T1000 (cell line): ENCODE measurements around the gene IDI1.
"Not testable (repeated sequence)": the region's sequence is repeated elsewhere in the genome, so short reads cannot be mapped to it uniquely, and the experiment has no call there.

Experiments
- DNase-seq: peaks from one replicate; lab custom pipeline; 2025; ENCODE audit warnings: mixed read lengths; lab: John Stamatoyannopoulos, UW

The IDI1 gene

GRCh38 chr10:1063232-1063865, 14.4 kb upstream of the IDI1 start:
- DNase-seq, result no peak

GRCh38 chr10:1061930-1062774, 13.2 kb upstream of the IDI1 start:
- DNase-seq, result no peak

- no peak for DNase-seq
These were observed 11.0 kb upstream of the IDI1 start for GRCh38 chr10:1059902-1060301.

- no peak for DNase-seq
These were observed 9.1 kb upstream of the IDI1 start for GRCh38 chr10:1058017-1058416.

- DNase-seq, result no peak
These were observed 8.3 kb upstream of the IDI1 start for GRCh38 chr10:1057106-1057657.

GRCh38 chr10:1056326-1057105, 7.6 kb upstream of the IDI1 start, which contains the start of gene WDR37:
WDR37 (plus strand) TSS chr10:1056385; CDS start chr10:1072156, 15,771 bp downstream.
- DNase-seq, result peak; percentile 54

GRCh38 chr10:1054684-1055083, 5.8 kb upstream of the IDI1 start:
- DNase-seq, result no peak

GRCh38 chr10:1050554-1050953, 1.6 kb upstream of the IDI1 start:
- DNase-seq, result no peak

GRCh38 chr10:1050145-1050544, 1.2 kb upstream of the IDI1 start:
- no peak for DNase-seq

GRCh38 chr10:1049425-1049958, 573 bp upstream of the IDI1 start:
- DNase-seq, result no peak

GRCh38 chr10:1048349-1048731, 579 bp downstream of the IDI1 start:
- DNase-seq, result no peak

GRCh38 chr10:1047937-1048336, 982 bp downstream of the IDI1 start:
- DNase-seq, result no peak

- no peak for DNase-seq
These were observed 3.5 kb downstream of the IDI1 start for GRCh38 chr10:1045415-1045814.

- no peak for DNase-seq
These were observed 4.0 kb downstream of the IDI1 start for GRCh38 chr10:1044964-1045363.

- no peak for DNase-seq
These were observed 4.8 kb downstream of the IDI1 start for GRCh38 chr10:1044146-1044545.

- DNase-seq, result no peak
These were observed 5.4 kb downstream of the IDI1 start for GRCh38 chr10:1043532-1043995.

GRCh38 chr10:1041514-1041913, 7.4 kb downstream of the IDI1 start:
- DNase-seq, result no peak

- no peak for DNase-seq
These were observed 8.8 kb downstream of the IDI1 start for GRCh38 chr10:1040133-1040532.

GRCh38 chr10:1038769-1039168, 10.2 kb downstream of the IDI1 start:
- not testable (repeated sequence) for DNase-seq

GRCh38 chr10:1037098-1037497, 11.8 kb downstream of the IDI1 start:
- DNase-seq, result no peak

- no peak for DNase-seq
These were observed 12.6 kb downstream of the IDI1 start for GRCh38 chr10:1036341-1036791.

- DNase-seq, result no peak
These were observed 13.7 kb downstream of the IDI1 start for GRCh38 chr10:1035201-1035600.
